Esophagus mucosa (tissue), 1 donor: Measurements from ENCODE around the gene LTBP3. TPM values are rescaled to one million over a fixed set of nuclear protein-coding genes. Genes with fewer than 3 reads are reported as not detected.
A peak's percentile ranks its signal among the peaks of the same experiment; 100 is the strongest.

Experiments used
- ATAC-seq: fragments of 200-7000 bp; cut with Tn5 transposase; one replicate; pipeline ENCODE4 v1.9.1; 2020
- total RNA-seq: library from RNA; stranded (reverse); gene quantifications from one replicate; pipeline ENCODE4 v1.2.4, GENCODE V29; 2023
- donor health status: DM: yes; HTN: yes; CAD: no.

LTBP3 gene
- total RNA-seq = 20.9 TPM

- peak; percentile 49 for ATAC-seq
These were observed at the start of gene LTBP3 for GRCh38 chr11:65558002-65558929. Gene LTBP3 (minus strand): TSS chr11:65558359. CDS start chr11:65557959, 400 bp downstream.

DNA sequence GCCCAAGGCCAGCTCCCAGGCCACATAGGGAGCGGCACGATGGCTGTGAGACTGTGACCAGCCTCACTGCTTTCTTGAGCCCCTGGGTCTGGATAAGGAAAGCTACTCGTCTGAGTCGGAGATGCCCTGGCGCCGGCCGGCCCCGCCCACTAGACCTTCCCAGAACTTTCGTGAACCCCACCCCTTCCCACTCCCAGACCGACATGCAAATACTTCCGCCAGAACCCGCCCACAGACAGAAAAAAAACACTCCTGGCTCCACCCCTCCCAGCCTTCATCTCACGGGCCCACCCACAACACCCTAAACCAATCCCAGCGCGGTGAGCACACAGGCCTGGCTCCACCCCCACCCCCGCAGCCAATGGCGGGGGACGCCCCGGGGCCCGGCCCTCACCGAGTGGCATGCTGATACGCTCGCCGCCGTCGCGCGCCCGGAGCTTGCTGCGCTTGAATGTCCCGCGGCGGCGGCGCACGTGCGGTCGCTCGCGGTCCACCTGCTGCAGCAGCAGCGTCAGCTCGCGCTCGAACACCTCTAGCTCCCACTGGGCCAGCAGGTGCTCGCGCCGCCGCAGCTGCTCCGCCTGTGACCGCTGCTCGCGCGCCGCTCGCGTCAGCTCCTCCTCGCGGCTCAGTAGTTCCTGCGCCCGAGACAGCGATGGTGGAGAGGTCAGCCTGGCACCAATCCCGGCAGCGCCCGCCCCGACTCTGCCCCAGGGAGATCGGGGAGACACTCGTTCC, 48.9 kb upstream of the LTBP3 start:
- ATAC-seq = peak; percentile 94

DNA sequence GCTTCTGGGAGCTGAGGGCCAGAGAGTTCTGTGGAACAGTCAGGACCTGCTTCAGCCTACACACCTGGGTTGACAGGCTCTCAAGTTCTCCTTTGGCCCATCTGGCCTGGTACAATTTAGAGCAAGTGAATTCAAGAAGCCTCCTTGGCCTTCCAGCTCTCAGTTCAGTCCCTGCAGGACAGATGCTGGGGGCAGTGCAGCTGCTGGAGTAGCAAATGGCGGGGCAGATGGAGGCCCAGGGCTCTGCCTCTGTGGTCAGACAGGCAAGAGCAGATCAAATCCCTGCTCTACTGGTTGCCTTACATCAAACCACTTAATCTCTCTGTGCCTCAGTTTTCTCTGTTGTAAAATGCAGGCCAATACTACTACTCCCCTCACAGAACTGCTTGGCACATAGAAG, 46.1 kb upstream of the LTBP3 start:
- no peak for ATAC-seq

GRCh38 chr11:65599955-65600246, 41.7 kb upstream of the LTBP3 start:
- no peak for ATAC-seq

GRCh38 chr11:65599216-65599954, 41.2 kb upstream of the LTBP3 start:
- no peak for ATAC-seq

GRCh38 chr11:65598258-65598699, 40.1 kb upstream of the LTBP3 start:
- no peak for ATAC-seq

DNA sequence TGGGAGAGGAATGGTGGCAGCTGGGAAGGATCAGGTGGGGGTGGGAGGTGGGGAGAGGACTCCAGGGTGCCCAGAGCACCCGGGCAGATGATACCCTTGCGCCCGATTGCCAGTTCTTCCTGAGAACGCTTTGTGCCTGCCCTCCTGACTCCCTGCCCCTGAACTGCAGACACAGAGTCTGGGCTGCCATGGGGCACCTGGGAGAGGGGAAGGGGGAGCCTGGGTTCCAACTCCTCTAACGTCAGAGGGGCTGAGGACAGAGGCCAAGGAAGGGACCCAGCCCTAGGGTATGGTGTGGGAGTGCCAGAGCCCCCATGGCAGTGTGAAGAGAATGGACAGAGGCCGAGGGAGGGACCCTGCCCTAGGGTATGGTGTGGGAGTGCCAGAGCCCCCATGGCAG, 38.4 kb upstream of the LTBP3 start:
- ATAC-seq = no peak

GRCh38 chr11:65595543-65596281, 37.6 kb upstream of the LTBP3 start, which contains the start of gene KCNK7:
Gene KCNK7 (minus strand): TSS chr11:65595800. CDS start chr11:65595772, 28 bp downstream.
- ATAC-seq = peak; percentile 53

GRCh38 chr11:65595131-65595530, 37.0 kb upstream of the LTBP3 start:
- peak; percentile 60 for ATAC-seq

DNA sequence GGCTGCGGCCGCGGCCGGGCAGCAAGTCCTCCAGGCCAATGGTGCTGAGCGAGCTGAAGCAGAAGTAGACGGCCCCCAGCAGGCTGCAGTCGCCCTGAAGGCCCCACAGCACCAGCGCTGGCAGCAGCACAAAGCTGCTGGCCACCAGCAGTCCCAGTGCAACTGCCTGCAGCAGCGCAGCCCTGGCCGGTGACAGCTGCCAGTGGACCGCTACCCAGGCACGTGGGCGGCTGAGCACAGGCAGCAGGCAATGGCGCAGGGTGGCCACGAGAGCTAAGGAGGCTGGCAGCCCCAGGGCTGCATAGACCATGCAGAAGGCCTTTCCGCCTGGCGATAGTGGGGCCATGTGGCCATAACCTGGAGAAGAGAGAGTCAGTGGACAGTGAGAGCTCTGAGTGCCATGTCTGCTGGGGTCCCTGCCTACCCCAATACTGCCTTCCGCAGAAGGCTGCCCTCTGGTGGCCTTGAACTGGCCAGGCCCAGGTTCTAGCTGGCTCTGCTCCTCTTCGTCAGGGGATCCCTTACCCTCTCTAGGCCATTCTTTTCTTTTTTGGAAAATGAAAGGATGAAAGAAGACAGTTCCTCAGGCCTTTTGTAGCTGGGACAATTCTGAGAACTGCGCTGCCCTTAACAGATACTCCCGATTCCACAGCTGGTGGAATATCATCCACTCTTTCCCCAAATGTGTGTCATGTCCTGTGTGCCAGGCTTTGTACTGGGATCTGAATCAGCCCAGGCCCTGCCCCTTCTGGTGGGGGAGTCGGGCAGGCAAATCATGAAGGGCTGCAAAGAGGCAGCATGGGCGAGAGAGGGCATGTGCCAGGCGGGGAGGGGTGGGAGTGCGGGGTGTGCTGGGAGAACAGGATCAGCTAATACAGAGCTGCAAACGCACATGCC, 35.6 kb upstream of the LTBP3 start:
- ATAC-seq = peak; percentile 10

DNA sequence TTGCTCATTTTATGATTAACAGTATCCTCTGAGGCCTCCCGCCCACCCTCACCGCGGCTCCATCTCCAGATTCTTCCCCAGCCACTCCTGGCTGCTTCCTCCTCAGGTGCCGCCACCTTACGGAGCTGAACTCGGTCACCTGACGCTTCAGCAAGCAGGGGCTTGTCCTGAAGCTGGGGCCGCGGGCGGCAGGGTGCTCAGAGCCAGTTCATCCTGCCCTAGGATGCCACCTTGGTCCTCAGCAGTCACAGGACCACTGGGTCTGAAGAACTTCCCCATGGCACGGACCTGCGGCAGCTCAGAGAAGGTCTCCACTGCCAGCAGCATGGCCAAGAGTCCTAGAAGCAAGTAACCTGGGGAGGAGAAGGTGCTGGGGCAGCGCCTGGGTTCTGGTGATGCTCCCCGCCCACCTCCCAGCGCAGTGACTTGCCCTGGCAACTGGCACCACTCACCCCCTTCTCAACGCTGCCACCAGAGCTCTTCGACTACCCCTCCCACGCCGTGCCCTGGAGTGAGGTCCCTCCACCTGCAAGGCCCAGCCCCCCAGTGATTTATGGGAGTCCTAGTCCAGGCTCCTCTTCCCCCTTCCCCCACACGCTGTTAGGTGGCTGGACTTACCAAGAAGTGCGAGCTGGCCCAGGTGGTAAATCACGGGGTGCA, 34.8 kb upstream of the LTBP3 start:
- ATAC-seq = peak; percentile 55

DNA sequence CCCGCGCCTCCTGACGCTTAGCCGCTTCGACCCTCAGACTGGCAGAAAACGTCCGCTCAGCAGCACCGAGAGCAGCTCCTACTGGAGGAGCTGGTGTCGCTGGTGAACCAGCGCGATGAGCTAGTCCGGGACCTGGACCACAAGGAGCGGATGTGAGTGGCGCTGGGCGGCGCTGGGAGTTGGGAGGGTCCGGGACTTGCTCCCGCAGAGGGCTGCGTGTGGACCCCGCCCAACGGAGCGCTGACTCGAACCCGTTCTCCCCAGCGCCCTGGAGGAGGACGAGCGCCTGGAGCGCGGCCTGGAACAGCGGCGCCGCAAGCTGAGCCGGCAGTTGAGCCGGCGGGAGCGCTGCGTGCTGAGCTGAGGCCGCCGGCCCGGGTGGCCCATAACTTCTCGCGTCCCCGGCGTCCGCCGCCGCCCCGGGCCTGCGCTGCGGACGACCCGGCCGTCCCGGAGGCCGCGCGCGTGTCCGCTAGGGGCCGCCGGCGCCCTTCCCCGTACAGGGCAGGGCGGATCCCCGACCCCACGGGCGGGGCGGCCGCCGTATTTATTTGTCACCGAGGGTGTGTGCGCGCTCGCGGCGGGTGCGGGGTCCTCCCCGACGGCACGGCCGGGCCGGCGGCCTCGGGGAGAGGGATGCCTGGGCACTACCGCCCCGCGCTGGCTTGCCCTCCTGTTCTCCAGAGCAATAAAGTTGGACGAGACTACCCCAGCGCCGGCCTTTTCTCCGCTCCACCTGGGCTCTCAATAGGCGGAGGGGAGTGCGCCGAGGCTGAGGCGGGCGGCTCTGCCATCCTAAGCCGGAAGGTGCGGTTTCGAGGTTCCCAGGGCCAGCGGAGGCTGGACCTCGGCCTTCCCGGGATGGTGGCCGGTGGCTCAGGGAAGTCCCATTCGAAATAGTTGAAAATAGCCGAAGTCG, 34.0 kb upstream of the LTBP3 start:
- ATAC-seq = peak; percentile 12

DNA sequence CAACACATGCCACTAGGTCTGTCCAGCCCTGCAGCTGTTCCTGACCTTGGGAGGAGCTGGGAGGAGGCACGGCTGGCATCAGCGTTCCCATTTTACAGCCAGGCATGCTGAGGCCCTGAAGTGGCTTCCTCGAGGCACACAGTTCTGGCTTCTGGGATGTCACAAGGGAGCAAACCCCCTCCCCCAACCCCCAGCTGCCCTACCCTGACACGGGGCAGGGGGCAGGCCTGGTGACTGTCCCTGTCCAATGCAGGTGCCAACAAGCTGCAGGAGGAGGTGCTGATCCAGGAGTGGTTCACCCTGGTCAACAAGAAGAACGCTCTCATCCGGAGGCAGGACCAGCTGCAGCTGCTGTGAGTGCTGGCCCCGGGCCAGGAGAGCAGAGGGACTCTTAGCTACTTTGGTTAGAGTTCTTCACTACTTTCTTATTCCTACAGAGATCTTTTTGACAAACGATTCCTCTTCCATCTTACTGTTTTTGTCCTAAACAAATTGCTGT, 32.1 kb upstream of the LTBP3 start:
- no peak for ATAC-seq

GRCh38 chr11:65589444-65590239, 31.5 kb upstream of the LTBP3 start:
- no peak for ATAC-seq

- peak; percentile 58 for ATAC-seq
These were observed 30.3 kb upstream of the LTBP3 start for GRCh38 chr11:65588199-65589054.

DNA sequence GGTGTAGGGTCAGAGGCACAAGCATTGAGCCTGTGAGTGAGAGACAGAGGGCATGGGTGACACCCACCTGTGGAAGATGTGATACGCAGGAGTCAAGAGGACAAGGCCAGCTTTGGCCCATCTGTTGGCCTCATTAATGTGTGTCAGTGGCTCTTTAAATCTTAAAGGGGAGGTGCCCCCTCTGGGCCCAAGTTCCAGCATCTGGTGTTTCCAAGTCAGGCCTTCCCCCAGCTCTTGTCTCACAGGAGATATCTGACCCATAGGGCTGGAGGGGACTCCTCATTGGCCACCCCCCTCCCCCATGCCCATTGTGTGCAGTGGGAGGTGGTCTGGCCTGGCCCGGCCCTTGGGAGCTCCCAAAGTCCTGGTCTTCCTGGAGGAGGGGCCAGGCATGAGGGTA, 28.5 kb upstream of the LTBP3 start:
- ATAC-seq = no peak

DNA sequence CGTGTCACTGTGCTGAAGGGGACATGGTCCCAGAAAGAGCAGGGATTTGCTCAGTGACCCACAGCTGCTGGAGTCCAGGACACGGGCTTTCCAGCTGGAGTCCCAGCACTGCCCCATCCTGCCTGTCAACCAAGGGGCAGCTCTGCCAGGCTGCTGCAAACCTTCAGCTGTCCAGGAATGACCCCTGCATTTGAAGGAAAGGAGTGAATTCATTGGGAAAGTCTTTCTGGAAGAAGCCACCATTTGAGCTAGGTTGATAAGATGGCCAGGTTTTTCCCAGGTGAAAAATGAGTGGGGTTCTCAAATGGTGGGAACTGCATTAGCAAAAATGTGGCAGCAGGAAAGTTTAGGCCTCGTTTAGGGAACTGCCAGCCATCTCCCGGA, 28.1 kb upstream of the LTBP3 start:
- ATAC-seq = no peak
